ENCODE data around the gene AGK. TPM values are rescaled to one million over a fixed set of nuclear protein-coding genes. Genes with fewer than 3 reads are reported as not detected.

The AGK gene, protein sequence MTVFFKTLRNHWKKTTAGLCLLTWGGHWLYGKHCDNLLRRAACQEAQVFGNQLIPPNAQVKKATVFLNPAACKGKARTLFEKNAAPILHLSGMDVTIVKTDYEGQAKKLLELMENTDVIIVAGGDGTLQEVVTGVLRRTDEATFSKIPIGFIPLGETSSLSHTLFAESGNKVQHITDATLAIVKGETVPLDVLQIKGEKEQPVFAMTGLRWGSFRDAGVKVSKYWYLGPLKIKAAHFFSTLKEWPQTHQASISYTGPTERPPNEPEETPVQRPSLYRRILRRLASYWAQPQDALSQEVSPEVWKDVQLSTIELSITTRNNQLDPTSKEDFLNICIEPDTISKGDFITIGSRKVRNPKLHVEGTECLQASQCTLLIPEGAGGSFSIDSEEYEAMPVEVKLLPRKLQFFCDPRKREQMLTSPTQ
- total RNA-seq (2014; rRNA removed; shearing (Covaris generic)), result 24.1 and 35.5 TPM in 2 replicates
- 18.3 and 20.4 TPM in 2 replicates for polyA plus RNA-seq (2016; fragmentation: Nextera tagmentation; extraction: Ambion mirVana)

GRCh38 chr7:141551094-141551781 is at the start of gene AGK:
Gene AGK (plus strand): TSS chr7:141551410. CDS start chr7:141555467, 4,057 bp downstream.
- in situ Hi-C loops (cut with MboI), result no loop called here
- Histone ChIP-seq H3K27ac (0 out of 2 replicates have a peak within 1 kb of the TSS, but pooled peaks have one; percentile 3), H3K9me2 (ENCODE audit: insufficient read depth) (no peaks in the 10 kb centered on the region), H3K4me1 (ENCODE audit: insufficient read depth) (peaks cover 4% of the 10 kb centered on the region; the same call in 1 of the 2 replicates), H3K4me3 (peak within 1 kb of the TSS; percentile 86), H3K9me3 (ENCODE audit: low read depth) (no peaks in the 10 kb centered on the region), H4K20me1 (ENCODE audit: insufficient read depth) (no peaks in the 10 kb centered on the region), H3K79me2 (ENCODE audit: insufficient read depth) (peaks cover 17% of the 10 kb centered on the region), H3F3A (ENCODE audit: insufficient read depth) (no peaks in the 10 kb centered on the region), H3K4me2 (ENCODE audit: unreplicated experiment) (peak within 1 kb of the TSS; percentile 75), H3K36me3 (ENCODE audit: low read depth) (no peaks in the 10 kb centered on the region), H3K9ac (peak within 1 kb of the TSS; percentile 89), H3K27me3 (replicated peaks; ENCODE audit: insufficient read depth) (no peaks in the 10 kb centered on the region), H2AFZ (peak within 1 kb of the TSS; percentile 99)
- 1 to 2% methylated on average over 48 to 50 of the region's 66 CpGs for WGBS, 2 experiments (ENCODE audit: low coverage in 1 of 2, low lambda C conversion rate in 2 of 2, missing lambda C conversion rate in 2 of 2)
- peak; percentile 88 for DNase-seq
- no peak for TF ChIP-seq EZH2phosphoT487 (IDR thresholded peaks at IDR 0.05; ENCODE audit: insufficient read depth, low read depth)
- no peak for TF ChIP-seq EZH2 (IDR thresholded peaks at IDR 0.05; ENCODE audit: insufficient read depth, poor library complexity, severe bottlenecking)

DNA sequence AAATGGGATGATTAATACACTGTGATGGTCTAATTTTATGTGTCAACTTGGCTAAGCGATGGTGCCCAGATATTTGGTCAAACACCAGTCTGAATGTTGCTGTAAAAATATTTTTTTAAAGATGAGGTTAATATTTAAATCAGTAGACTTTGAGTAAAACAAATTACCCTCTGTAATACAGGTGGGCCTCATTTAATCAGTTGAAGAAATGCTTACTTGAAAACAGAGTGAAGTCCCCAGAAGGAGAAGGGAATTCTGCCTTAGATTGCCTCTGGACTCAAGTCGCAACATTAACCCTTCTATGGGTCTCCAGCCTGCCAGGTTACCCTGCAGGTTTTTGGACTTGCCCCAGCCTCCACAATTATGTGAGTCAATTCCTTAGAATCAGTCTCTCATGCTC is 49.8 kb upstream of the AGK start:
- no peaks in the 10 kb centered on the region for H3K9me2 ChIP-seq (ENCODE audit: insufficient read depth)
- no peak overlapping the region for H3K4me3 ChIP-seq
- no peak overlapping the region for H3K27ac ChIP-seq
- 25 to 34% methylated on average over 2 of the region's 2 CpGs for WGBS, 2 experiments (ENCODE audit: low coverage in 1 of 2, low lambda C conversion rate in 2 of 2, missing lambda C conversion rate in 2 of 2)
- no peak overlapping the region for H2AFZ ChIP-seq
- in situ Hi-C loops (cut with MboI), result no loop called here
- H3F3A ChIP-seq (ENCODE audit: insufficient read depth), result no peaks in the 10 kb centered on the region
- H3K4me1 ChIP-seq (ENCODE audit: insufficient read depth), result no peaks in the 10 kb centered on the region
- TF ChIP-seq EZH2 (IDR thresholded peaks at IDR 0.05; ENCODE audit: insufficient read depth, poor library complexity, severe bottlenecking), result no peak
- no peak for TF ChIP-seq EZH2phosphoT487 (IDR thresholded peaks at IDR 0.05; ENCODE audit: insufficient read depth, low read depth)
- no peaks in the 10 kb centered on the region for H3K9me3 ChIP-seq (ENCODE audit: low read depth)
- no peaks in the 10 kb centered on the region for H3K36me3 ChIP-seq (ENCODE audit: low read depth)
- no peaks in the 10 kb centered on the region for H4K20me1 ChIP-seq (ENCODE audit: insufficient read depth)
- H3K27me3 ChIP-seq (replicated peaks; ENCODE audit: insufficient read depth), result no peaks in the 10 kb centered on the region
- no peak overlapping the region for H3K4me2 ChIP-seq (ENCODE audit: unreplicated experiment)
- DNase-seq, result no peak
- no peak overlapping the region for H3K9ac ChIP-seq
- no peaks in the 10 kb centered on the region for H3K79me2 ChIP-seq (ENCODE audit: insufficient read depth)

DNA sequence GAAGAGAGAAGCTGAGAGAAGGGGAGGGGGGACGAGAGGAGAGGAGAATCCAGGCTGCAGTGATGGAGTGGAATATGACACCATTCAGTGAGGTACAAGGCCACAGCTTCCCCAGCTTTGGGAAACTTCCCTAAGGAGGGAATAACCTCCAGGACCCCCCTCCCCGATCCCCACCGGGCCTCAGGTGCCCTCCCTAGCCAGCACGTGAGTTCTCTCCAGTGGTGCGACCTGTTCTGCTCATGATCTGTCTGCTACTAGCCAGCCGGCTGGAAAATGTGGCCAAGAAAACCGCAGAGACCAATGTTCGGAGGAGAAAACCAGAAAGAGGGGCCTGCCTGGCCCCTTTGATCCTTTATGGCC is 39.9 kb upstream of the AGK start:
- H3K4me2 ChIP-seq (ENCODE audit: unreplicated experiment), result no peak overlapping the region
- 5 to 7% methylated on average over 7 to 8 of the region's 8 CpGs for WGBS, 2 experiments (ENCODE audit: low coverage in 1 of 2, low lambda C conversion rate in 2 of 2, missing lambda C conversion rate in 2 of 2)
- no peak overlapping the region for H3K27ac ChIP-seq
- no peak for TF ChIP-seq EZH2 (IDR thresholded peaks at IDR 0.05; ENCODE audit: insufficient read depth, poor library complexity, severe bottlenecking)
- no peak for TF ChIP-seq EZH2phosphoT487 (IDR thresholded peaks at IDR 0.05; ENCODE audit: insufficient read depth, low read depth)
- no peaks in the 10 kb centered on the region for H3K36me3 ChIP-seq (ENCODE audit: low read depth)
- no peaks in the 10 kb centered on the region for H4K20me1 ChIP-seq (ENCODE audit: insufficient read depth)
- no peak overlapping the region for H3K9ac ChIP-seq
- H3K79me2 ChIP-seq (ENCODE audit: insufficient read depth), result no peaks in the 10 kb centered on the region
- H3K27me3 ChIP-seq (replicated peaks; ENCODE audit: insufficient read depth), result peaks cover 9% of the 10 kb centered on the region
- no peaks in the 10 kb centered on the region for H3K9me2 ChIP-seq (ENCODE audit: insufficient read depth)
- no peak overlapping the region for H3K4me3 ChIP-seq
- no peaks in the 10 kb centered on the region for H3K4me1 ChIP-seq (ENCODE audit: insufficient read depth)
- DNase-seq, result no peak
- no peaks in the 10 kb centered on the region for H3K9me3 ChIP-seq (ENCODE audit: low read depth)
- H3F3A ChIP-seq (ENCODE audit: insufficient read depth), result no peaks in the 10 kb centered on the region
- no peak overlapping the region for H2AFZ ChIP-seq
- in situ Hi-C loops (cut with MboI), result no loop called here

DNA sequence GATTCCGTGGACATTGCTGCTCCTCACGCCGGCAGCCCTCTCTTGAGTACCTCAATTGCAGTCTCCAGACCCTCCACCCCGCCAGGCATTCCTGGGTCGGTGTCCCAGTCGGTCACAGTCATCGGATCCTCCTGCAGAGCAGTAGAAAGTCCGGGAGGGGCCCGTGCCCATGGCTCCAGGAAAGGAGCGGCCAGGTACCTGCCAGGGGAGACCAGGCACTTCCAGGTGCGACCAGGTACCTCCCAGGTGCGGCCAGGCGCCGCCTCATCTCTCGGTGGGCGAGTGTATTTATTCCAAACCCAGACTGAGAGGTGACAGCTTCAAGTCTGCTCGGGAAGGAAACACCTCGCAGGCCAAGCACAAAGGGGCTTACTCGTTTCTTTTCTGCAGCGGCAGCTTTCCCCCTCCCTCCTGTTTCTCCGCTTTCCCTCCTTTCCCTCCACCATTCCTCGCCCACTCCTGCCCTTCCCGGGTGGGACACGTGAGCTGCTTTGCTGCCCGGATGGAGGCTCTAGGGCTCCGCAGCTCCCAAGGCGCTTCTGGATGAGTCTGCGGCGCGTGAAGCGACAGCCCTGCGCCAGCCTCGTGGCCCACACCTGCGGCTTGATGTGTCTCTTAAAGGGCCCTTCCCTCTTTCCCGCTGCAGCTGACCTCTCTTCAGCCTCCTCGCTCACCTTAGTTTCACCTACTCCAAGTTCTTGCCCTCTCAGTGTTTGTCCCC is 39.4 kb upstream of the AGK start:
- Histone ChIP-seq H3K27ac (no peak overlapping the region), H3K27me3 (replicated peaks; ENCODE audit: insufficient read depth) (peaks cover 9% of the 10 kb centered on the region), H3K79me2 (ENCODE audit: insufficient read depth) (no peaks in the 10 kb centered on the region), H4K20me1 (ENCODE audit: insufficient read depth) (no peaks in the 10 kb centered on the region), H3K36me3 (ENCODE audit: low read depth) (no peaks in the 10 kb centered on the region), H3K4me2 (ENCODE audit: unreplicated experiment) (no peak overlapping the region), H3K9ac (no peak overlapping the region), H3K4me1 (ENCODE audit: insufficient read depth) (no peaks in the 10 kb centered on the region), H3K9me3 (ENCODE audit: low read depth) (no peaks in the 10 kb centered on the region), H3K4me3 (no peak overlapping the region), H3F3A (ENCODE audit: insufficient read depth) (no peaks in the 10 kb centered on the region), H2AFZ (no peak overlapping the region), H3K9me2 (ENCODE audit: insufficient read depth) (no peaks in the 10 kb centered on the region)
- WGBS, 2 experiments (ENCODE audit: low coverage in 1 of 2, low lambda C conversion rate in 2 of 2, missing lambda C conversion rate in 2 of 2), result 3 to 6% methylated on average over 35 to 36 of the region's 36 CpGs
- no peak for TF ChIP-seq EZH2 (IDR thresholded peaks at IDR 0.05; ENCODE audit: insufficient read depth, poor library complexity, severe bottlenecking)
- no peak for TF ChIP-seq EZH2phosphoT487 (IDR thresholded peaks at IDR 0.05; ENCODE audit: insufficient read depth, low read depth)
- in situ Hi-C loops (cut with MboI), result no loop called here
- DNase-seq, result peak; percentile 20
